Endothelial cell of umbilical vein (primary cell): ENCODE data around the gene RPS8. TPM values are rescaled to one million over a fixed set of nuclear protein-coding genes. Genes with fewer than 3 reads are reported as not detected.

Source experiments
- BruUV-seq: library from RNA; stranded (reverse); fragments of 400-500 nt; replicated peaks from 2 replicates; lab custom pipeline; 2021; lab: Mats Ljungman, UMichigan
- CTCF ChIA-PET: fragments of 300-600, 350-600 bp; sonication (Branson Sonifier 250); formaldehyde crosslinking; loops from one replicate; lab custom pipeline; 2021; ENCODE audit warnings: antibody characterized with exemption, inconsistent platforms; lab: Charles Lee
- POLR2A ChIA-PET: fragments of 300-600, 350-600 bp; sonication (Branson Sonifier 250); formaldehyde crosslinking; loops from one replicate; lab custom pipeline; 2021; ENCODE audit warnings: antibody characterized with exemption, inconsistent platforms; lab: Charles Lee
- DNase-seq: peaks from one replicate; pipeline ENCODE4 v3.0.0-alpha.2; 2011; ENCODE audit warnings: low read depth, low spot score
- FAIRE-seq: peaks from 2 replicates; lab custom pipeline; 2011; peaks lifted over from hg19 to GRCh38; lab: Jason Lieb, UNC
- H2AFZ ChIP-seq: 2 replicates; pipeline ENCODE4 v1.6.0; 2012; ENCODE audit warnings: low read depth, low read length, control low read depth, inconsistent platforms
- H3K27ac ChIP-seq: 2 replicates; pipeline ENCODE4 v1.5.1; 2011; ENCODE audit warnings: low read depth, mild to moderate bottlenecking, control low read depth, low read length, moderate library complexity; ENCODE audit not compliant: insufficient read depth
- H3K27me3 ChIP-seq, 2 experiments: 2 replicates each; pipeline versions ENCODE4 v1.6.0 to v1.6.1; 2011; ENCODE audit warnings: low read length in 2 of 2, mixed read lengths in 1 of 2; ENCODE audit not compliant: control insufficient read depth in 2 of 2, insufficient read depth in 2 of 2
- H3K36me3 ChIP-seq, 2 experiments: 2 replicates in 1 of 2; 3 replicates in 1 of 2; pipeline ENCODE4 v1.5.1; 2011; ENCODE audit warnings: low read length in 2 of 2, mild to moderate bottlenecking in 1 of 2, moderate library complexity in 1 of 2; ENCODE audit not compliant: control insufficient read depth in 2 of 2, insufficient read depth in 2 of 2; ENCODE audit errors: extremely low read depth in 1 of 2
- H3K4me1 ChIP-seq: 3 replicates; pipeline ENCODE4 v1.5.1; 2011; ENCODE audit warnings: mild to moderate bottlenecking, low read length; ENCODE audit not compliant: control insufficient read depth, insufficient read depth; ENCODE audit errors: extremely low read depth
- H3K4me2 ChIP-seq: 2 replicates; pipeline ENCODE4 v1.6.1; 2011; ENCODE audit warnings: low read length, control low read depth, mixed read lengths; ENCODE audit not compliant: insufficient read depth
- H3K4me3 ChIP-seq, 3 experiments: fragments of 200-600 bp in 1 of 3; sonication (generic), shearing (Covaris generic) in 1 of 3; replicated peaks in 1 of 3; 2 replicates each; pipeline ENCODE4 v1.5.1; 2011 to 2016; ENCODE audit warnings: control low read depth in 3 of 3, low read length in 3 of 3, mild to moderate bottlenecking in 2 of 3, inconsistent platforms in 1 of 3, low read depth in 1 of 3, moderate library complexity in 1 of 3; ENCODE audit not compliant: insufficient read depth in 1 of 3
- H3K79me2 ChIP-seq: 2 replicates; pipeline ENCODE4 v1.6.0; 2012; ENCODE audit warnings: low read length, inconsistent platforms; ENCODE audit not compliant: control insufficient read depth, insufficient read depth
- H3K9ac ChIP-seq: replicated peaks from 2 replicates; pipeline ENCODE3; 2011; ENCODE audit warnings: low read length, control low read depth; ENCODE audit not compliant: insufficient read depth; ENCODE audit errors: extremely low read depth
- H3K9me1 ChIP-seq: replicated peaks from 3 replicates; pipeline ENCODE4 v1.6.0; 2011; ENCODE audit warnings: mild to moderate bottlenecking, low read length; ENCODE audit not compliant: control insufficient read depth, insufficient read depth; ENCODE audit errors: extremely low read depth
- H3K9me3 ChIP-seq: replicated peaks from 2 replicates; pipeline ENCODE4 v1.5.1; 2012; ENCODE audit warnings: low read length, inconsistent platforms; ENCODE audit not compliant: control insufficient read depth, insufficient read depth
- H4K20me1 ChIP-seq: replicated peaks from 2 replicates; pipeline ENCODE3; 2011; ENCODE audit warnings: mild to moderate bottlenecking, low read length; ENCODE audit not compliant: control insufficient read depth, insufficient read depth; ENCODE audit errors: extremely low read depth
- EZH2 ChIP-seq: IDR thresholded peaks from 2 replicates; pipeline ENCODE4 v1.6.1; 2012; ENCODE audit warnings: borderline replicate concordance, low read depth, mild to moderate bottlenecking, moderate library complexity, low read length, inconsistent platforms; ENCODE audit not compliant: severe bottlenecking
- GATA2 ChIP-seq: IDR thresholded peaks from 2 replicates; pipeline ENCODE4 v1.7.0; 2011; ENCODE audit warnings: low read depth, mild to moderate bottlenecking, moderate library complexity, mixed read lengths, low read length; ENCODE audit not compliant: insufficient read length, insufficient read depth
- JUN ChIP-seq: IDR thresholded peaks from 2 replicates; pipeline ENCODE4 v1.6.1; 2011; ENCODE audit warnings: borderline replicate concordance, low read depth; ENCODE audit not compliant: insufficient read length, insufficient read depth
- MYC ChIP-seq: IDR thresholded peaks from one replicate; pipeline ENCODE4 v1.6.1; 2011; ENCODE audit warnings: mild to moderate bottlenecking, low read depth, low read length
- POLR2A ChIP-seq: IDR thresholded peaks from 2 replicates; pipeline ENCODE4 v1.6.1; 2012; ENCODE audit warnings: low read depth, mild to moderate bottlenecking, control low read depth, low read length
- POLR2AphosphoS5 ChIP-seq: IDR thresholded peaks from 2 replicates; pipeline ENCODE4 v1.6.1; 2012; ENCODE audit warnings: low read depth, mild to moderate bottlenecking, control low read depth, low read length, moderate library complexity; ENCODE audit not compliant: insufficient read depth
- dilution Hi-C: fragments of 300-500 bp; cut with MboI; formaldehyde crosslinking; loops from one replicate; pipeline ENCODE4 v1.15.0; 2019; ENCODE audit warnings: low sequenced_read_pairs; ENCODE audit not compliant: extremely low pct_ligation_motif_present
- intact Hi-C: fragments of 100-400 bp; cut with micrococcal nuclease; formaldehyde crosslinking; loops from one replicate; pipeline ENCODE4 v1.10.0; 2022
- polyA plus RNA-seq, 4 experiments: library from polyadenylated mRNA; depleted of rRNA in 3 of 4; stranded (reverse) in 3 of 4; unstranded in 1 of 4; fragments of >200 nt; gene quantifications; 2 replicates each; pipeline versions ENCODE4 v1.2.1 to v1.2.3, GENCODE V29; 2011 to 2012; ENCODE audit warnings: missing spikeins in 1 of 4
- total RNA-seq: library from RNA; stranded (reverse); gene quantifications from 2 replicates; pipeline ENCODE4 v1.2.3, GENCODE V29; 2021
- TF ChIP-seq, protein P1 (sequence below), 2 donors: IDR thresholded peaks; 1 replicate in 1 of 2; 2 replicates in 1 of 2; pipeline ENCODE4 v1.5.1; 2011; ENCODE audit warnings: low read length in 2 of 2, mild to moderate bottlenecking in 2 of 2, moderate library complexity in 2 of 2, control low read depth in 1 of 2, inconsistent platforms in 1 of 2, low read depth in 1 of 2; ENCODE audit not compliant: insufficient read depth in 1 of 2; ENCODE audit errors: extremely low read depth in 1 of 2
- TF ChIP-seq, protein P2 (sequence below): IDR thresholded peaks from 2 replicates; pipeline ENCODE4 v1.6.1; 2011; ENCODE audit not compliant: insufficient read depth, insufficient read length

The RPS8 gene
- total and polyA plus RNA-seq, 2 donors (not counting 3 experiments of a cell fraction or from before 2014, with no cell fraction given) = 1,842 to 2,306 TPM

DNA sequence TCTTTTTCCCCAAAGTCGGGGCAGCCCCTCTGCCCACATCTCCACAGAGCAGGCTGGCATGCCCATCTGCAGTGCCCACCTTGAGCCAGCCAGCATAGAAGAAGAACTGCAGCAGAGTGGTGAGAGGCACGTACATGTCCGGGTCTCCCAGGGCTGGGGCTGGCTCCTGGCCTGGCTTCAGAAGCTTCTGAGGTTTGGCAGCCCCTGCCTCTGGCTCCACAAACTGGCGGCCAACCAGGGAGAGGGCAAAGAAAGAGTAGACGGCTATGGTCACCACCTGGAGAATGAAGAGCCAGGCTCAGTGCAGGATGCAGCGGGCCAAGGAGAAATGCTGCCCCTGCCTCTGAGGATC lies 9.7 kb downstream of the RPS8 start:
- H3K36me3 ChIP-seq = no peaks in the 10 kb centered on the region
- CTCF ChIA-PET = interaction anchor here (1.2 to 1.9 kb wide), 2 partner anchors 54 to 226 kb away, joined by 4 read pairs; partner anchors contain the start of genes HECTD3 and RNU5D-1

More for the DNA sequence above, 9.7 kb downstream of the RPS8 start:
- dilution Hi-C loops (no loop called here), intact Hi-C loops (no loop called here)
- Histone ChIP-seq H3K9me1 (no peaks in the 10 kb centered on the region), H4K20me1 (no peaks in the 10 kb centered on the region), H3K9me3 (no peaks in the 10 kb centered on the region), H3K4me1 (peaks cover 10% of the 10 kb centered on the region), H3K4me2 (no peak overlapping the region), H3K4me3 (no peak overlapping the region), H3K27me3 (no peaks in the 10 kb centered on the region), H3K79me2 (no peaks in the 10 kb centered on the region), H3K9ac (no peak overlapping the region), H2AFZ (no peak overlapping the region), H3K27ac (no peak overlapping the region)
- DNase-seq (no peak), FAIRE-seq (no peak)
- TF ChIP-seq EZH2 (no peak), JUN (no peak), GATA2 (no peak), POLR2AphosphoS5 (no peak), POLR2A (no peak), MYC (no peak)
- TF ChIP-seq, protein P1, sequence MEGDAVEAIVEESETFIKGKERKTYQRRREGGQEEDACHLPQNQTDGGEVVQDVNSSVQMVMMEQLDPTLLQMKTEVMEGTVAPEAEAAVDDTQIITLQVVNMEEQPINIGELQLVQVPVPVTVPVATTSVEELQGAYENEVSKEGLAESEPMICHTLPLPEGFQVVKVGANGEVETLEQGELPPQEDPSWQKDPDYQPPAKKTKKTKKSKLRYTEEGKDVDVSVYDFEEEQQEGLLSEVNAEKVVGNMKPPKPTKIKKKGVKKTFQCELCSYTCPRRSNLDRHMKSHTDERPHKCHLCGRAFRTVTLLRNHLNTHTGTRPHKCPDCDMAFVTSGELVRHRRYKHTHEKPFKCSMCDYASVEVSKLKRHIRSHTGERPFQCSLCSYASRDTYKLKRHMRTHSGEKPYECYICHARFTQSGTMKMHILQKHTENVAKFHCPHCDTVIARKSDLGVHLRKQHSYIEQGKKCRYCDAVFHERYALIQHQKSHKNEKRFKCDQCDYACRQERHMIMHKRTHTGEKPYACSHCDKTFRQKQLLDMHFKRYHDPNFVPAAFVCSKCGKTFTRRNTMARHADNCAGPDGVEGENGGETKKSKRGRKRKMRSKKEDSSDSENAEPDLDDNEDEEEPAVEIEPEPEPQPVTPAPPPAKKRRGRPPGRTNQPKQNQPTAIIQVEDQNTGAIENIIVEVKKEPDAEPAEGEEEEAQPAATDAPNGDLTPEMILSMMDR (IDR thresholded peaks at IDR 0.05; ENCODE audit: extremely low read depth in 1 of 2, insufficient read depth in 1 of 2, low read depth in 1 of 2, low read length in 2 of 2) = no peak
- TF ChIP-seq, protein P2, sequence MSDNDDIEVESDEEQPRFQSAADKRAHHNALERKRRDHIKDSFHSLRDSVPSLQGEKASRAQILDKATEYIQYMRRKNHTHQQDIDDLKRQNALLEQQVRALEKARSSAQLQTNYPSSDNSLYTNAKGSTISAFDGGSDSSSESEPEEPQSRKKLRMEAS = no peak
- POLR2A ChIA-PET = interaction anchor here (0.7 kb wide), 1 partner anchor 9 kb away, joined by 4 read pairs; the partner anchor contains the start of gene RPS8
- BruUV-seq = no TSS peak
